GM12801 (cell line): ENCODE data around the gene SMIM8.

Source experiments
- TF ChIP-seq, protein P1 (sequence below): IDR thresholded peaks from one replicate; pipeline ENCODE4 v1.5.1; 2011; ENCODE audit warnings: control low read depth; ENCODE audit not compliant: insufficient read length; ENCODE audit errors: extremely low read depth

SMIM8 gene, protein sequence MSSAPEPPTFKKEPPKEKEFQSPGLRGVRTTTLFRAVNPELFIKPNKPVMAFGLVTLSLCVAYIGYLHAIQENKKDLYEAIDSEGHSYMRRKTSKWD

GRCh38 chr6:87322304-87323212 is at the start of gene SMIM8:
Gene SMIM8 (plus strand): TSS chr6:87322588. CDS start chr6:87337032, 14,444 bp downstream.
- TF ChIP-seq, protein P1, sequence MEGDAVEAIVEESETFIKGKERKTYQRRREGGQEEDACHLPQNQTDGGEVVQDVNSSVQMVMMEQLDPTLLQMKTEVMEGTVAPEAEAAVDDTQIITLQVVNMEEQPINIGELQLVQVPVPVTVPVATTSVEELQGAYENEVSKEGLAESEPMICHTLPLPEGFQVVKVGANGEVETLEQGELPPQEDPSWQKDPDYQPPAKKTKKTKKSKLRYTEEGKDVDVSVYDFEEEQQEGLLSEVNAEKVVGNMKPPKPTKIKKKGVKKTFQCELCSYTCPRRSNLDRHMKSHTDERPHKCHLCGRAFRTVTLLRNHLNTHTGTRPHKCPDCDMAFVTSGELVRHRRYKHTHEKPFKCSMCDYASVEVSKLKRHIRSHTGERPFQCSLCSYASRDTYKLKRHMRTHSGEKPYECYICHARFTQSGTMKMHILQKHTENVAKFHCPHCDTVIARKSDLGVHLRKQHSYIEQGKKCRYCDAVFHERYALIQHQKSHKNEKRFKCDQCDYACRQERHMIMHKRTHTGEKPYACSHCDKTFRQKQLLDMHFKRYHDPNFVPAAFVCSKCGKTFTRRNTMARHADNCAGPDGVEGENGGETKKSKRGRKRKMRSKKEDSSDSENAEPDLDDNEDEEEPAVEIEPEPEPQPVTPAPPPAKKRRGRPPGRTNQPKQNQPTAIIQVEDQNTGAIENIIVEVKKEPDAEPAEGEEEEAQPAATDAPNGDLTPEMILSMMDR = no peak

- TF ChIP-seq, protein P1 = no peak
Observed at GRCh38 chr6:87274660-87275274, 47.6 kb upstream of the SMIM8 start.

GRCh38 chr6:87276624-87277023 is 45.8 kb upstream of the SMIM8 start:
- TF ChIP-seq, protein P1 = no peak

- TF ChIP-seq, protein P1 = no peak
Observed at GRCh38 chr6:87277123-87277522, 45.3 kb upstream of the SMIM8 start.

DNA sequence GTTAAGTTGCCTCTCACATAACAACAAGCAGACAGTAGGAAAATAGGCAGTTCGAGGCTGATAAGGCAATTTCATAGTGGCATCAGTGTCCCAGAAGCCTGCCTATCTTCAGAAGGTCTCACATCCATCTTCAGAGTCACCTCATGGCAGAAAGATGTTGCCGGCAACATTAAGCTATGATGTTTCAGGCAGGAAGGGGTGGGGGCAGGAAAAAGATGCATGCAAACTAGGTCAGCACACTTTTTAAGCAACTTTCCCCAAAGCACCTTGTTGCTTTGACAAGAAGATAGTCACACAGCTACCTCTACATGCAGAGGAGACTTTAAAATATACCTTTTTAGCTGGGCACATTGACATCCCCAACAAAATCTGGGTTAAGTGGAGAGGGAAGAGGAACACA is 43.2 kb upstream of the SMIM8 start:
- TF ChIP-seq, protein P1 = no peak

GRCh38 chr6:87281426-87281825 is 41.0 kb upstream of the SMIM8 start:
- TF ChIP-seq, protein P1 = no peak

DNA sequence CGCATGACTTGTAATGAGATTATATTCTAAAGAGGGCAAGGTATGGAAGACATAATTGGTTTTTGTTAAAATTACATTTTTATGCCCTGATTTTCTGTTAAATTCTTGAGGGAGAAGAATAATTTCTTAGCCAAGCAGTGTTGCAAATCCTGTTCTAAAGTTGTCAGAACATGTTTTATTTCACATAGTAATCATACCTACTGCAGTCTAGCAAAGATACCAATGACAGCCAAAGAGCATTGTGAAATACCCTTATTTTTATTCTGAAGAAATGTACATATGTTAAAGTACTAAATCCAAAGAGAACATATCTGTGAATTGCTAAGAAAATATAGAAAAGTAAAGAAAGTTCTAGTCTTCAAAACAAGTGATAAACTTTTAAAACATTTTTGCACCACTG is 39.6 kb upstream of the SMIM8 start:
- TF ChIP-seq, protein P1 = no peak
